Measurements from ENCODE around the gene PCBP2.
"Not testable (repeated sequence)": the region's sequence is repeated elsewhere in the genome, so short reads cannot be mapped to it uniquely, and the experiment has no call there.

Gene PCBP2

DNA sequence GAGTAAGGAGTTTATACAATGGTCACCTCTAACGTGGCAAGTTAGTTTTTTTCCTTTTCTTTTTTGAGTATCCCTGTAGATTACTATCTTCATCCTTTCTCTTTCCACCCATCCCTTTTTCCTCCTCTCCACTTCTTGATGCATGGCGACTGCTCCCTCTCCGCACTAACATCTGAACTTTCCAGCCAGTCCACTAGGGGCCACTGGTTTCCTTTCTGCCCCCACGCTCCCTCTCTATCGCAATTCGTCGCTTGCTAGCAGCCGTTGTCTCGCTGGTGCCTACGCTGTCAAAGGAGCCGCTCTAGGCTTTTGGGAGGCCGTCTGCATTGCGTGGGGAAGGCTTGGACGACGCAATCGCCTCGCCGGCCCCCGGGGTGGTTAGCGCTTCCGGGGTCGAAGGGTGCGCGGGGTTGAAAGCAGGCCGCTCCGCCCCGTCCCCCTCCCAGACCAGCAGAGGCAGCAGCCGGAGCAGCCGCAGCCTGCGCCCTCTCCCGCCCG is at the start of gene PCBP2:
TSS of gene PCBP2 (plus strand) at position 442 of the 498 bp plus-strand sequence. CDS start 2,699 bp downstream, outside the sequence.
- DNase-seq (ENCODE audit: low spot score), result peak; percentile 98

DNA sequence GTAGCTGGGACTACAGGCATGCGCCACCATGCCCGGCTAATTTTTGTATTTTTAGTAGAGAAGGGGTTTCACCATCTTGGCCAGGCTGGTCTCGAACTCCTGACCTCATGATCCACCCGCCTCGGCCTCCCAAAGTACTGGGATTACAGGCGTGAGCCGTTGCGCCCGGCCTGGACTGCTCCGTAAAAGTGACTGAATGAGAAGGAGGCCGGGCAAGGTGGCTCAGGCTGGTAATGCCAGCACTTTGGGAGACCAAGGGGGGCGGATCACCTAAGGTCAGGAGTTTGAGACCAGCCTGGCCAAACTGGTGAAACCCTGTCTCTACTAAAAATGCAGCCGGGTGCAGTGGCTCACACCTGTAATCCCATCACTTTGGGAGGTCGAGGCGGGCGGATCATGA is 49.6 kb upstream of the PCBP2 start:
- not testable (repeated sequence) for DNase-seq (ENCODE audit: low spot score)

DNA sequence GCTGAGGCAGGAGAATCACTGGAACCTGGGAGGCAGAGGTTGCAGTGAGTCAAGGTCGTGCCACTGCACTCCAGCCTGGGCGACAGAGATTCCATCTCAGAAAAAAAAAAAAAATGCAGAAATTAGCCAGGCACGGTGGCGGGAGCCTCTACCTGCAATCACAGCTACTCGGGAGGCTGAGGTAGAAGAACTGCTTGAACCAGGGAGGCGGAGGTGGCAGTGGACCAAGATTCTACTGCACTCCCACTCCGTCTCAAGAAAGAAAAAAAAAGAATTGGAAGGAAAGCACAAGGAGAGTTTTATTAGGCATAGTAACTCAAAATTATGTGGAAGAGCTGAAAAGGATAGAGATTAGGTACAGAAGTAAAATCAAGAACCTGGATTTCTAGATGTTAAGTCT is 49.0 kb upstream of the PCBP2 start:
- no peak for DNase-seq (ENCODE audit: low spot score)

DNA sequence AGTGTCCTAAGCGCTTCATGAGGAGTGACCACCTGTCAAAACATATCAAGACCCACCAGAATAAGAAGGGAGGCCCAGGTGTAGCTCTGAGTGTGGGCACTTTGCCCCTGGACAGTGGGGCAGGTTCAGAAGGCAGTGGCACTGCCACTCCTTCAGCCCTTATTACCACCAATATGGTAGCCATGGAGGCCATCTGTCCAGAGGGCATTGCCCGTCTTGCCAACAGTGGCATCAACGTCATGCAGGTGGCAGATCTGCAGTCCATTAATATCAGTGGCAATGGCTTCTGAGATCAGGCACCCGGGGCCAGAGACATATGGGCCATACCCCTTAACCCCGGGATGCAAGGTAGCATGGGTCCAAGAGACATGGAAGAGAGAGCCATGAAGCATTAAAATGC is 41.0 kb upstream of the PCBP2 start:
- DNase-seq (ENCODE audit: low spot score), result no peak

DNA sequence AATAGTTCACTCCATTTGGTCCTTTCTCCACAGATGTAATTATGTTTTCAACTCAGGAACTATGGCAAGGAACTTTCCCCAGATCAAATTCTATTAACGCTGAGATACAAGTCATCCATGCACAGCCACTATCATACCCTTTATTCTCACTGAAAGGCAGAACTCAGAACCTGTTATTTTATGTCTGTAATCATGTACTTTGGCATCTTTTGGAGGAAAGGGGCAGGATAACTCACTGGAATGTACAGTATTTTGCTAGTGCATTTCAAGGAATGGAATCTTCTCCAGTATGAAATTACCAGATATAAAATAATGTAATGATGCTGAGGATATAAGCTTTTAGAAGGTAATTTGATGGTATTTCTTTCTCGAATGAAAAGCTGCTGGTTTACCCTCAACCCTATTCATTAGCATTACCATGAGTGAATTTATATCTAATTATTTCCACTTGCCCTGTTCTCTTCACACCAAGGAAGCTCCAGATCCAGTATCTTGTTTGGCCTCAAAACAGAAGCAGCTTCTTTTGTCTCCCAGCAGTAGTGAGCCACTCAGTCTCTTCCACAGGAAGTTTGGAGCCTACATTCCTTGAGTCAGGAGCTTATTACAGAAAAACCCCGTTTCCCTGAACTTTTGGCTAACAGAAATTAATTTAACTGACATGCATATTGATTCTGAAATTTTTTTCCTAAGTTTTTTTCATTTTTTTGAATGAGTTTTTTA is 38.3 kb upstream of the PCBP2 start:
- no peak for DNase-seq (ENCODE audit: low spot score)

DNA sequence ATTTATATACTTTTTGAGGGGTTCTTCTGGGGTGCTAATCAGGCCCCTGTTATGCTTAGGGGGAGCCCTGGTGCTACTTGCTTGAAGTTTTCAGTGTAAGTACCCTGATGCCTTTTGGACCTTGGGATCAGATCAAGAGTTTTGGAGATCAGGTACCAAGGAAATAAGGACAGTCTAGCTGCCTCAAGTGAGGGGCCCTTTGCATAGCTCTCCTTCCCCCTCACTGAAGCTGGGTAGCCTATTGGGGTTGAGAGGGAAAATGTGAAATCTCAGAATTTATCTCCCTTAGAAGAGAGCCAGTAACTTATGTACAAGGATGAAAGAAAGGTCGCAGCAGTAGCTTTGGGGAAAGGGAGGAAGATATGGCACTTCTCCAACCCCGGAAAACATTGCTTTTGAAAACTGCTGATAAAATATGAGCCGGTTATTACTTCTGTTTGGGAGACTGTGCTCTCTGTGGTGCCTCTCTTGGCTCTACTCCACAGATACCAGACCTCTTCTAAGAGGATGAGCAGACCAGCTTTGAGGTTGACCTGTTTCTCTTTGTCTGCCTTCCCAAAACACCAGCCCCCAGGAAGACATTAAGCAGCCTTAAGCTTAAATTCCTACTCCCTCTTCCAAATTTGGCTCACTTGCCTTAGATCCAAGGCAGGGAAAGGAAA is 37.0 kb upstream of the PCBP2 start:
- no peak for DNase-seq (ENCODE audit: low spot score)

DNA sequence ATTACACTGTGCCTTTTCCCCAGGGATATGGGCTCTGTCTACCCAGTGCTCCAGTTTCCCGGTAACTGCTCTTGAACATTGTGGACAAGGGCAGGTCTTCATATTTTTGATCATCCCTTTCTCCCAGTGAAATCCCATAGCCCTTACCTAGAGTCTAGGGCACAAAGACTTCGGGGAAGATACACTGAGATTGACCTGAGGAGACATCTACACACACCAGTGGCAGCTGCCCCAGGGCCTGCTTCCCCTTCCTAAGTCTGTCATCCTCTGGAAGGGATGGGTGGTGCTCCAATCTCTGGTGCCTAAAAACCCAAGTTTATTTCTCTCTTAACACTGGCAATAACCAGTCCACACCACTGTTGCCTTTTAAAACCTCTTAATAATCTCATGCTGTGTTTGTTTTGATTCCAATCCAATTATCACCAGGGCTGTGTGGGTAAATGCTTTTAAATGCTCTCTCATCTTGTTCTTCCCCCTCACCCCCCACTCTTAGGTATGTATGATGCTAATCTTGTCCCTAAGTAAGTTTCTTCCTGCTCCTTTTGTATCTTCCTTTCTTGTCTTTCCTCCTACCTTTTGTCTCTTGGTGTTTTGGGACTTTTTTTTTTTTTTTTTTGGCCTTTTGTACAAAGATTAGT is 36.0 kb upstream of the PCBP2 start:
- DNase-seq (ENCODE audit: low spot score), result not testable (repeated sequence)

DNA sequence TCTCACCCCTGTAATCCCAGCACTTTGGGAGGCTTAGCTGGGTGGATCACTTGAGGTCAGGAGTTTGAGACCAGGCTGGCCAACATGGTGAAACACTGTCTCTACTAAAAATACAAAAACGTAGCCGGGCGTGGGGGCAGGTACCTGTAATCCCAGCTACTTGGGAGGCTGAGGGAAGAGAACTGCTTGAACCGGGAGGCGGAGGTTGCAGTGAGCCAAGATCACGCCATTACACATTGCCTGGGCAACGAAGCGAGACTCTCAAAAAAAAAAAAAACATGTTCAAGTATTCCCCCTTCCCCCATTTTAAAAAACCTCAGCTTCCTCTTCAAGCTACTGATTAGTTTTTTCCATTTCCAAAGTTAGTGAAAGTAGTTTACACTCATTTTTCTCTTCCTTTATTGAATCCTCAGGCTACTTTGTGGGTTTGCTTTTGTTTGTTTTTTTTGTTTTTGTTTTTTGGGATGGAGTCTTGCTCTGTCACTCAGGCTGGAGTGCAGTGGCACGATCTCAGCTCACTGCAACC is 34.5 kb upstream of the PCBP2 start:
- DNase-seq (ENCODE audit: low spot score), result not testable (repeated sequence)

DNA sequence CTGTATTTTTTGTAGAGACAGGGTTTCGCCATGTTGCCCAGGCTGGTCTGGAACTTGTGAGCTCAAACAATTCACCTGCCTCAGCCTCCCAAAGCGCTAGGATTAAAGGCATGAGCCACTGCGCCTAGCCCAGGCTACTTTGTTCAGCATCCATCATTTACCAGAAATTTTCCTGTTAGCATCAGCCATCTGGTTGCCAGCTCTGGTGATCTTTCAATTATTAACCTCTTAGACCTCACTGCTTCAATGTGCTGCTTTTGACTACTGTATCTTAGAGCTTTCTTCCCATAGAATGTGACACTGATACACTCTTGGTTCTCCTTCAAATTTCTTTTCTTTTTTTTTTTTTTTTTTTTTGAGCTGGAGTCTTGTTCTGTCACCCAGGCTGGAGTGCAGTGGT is 33.7 kb upstream of the PCBP2 start:
- DNase-seq (ENCODE audit: low spot score), result no peak

DNA sequence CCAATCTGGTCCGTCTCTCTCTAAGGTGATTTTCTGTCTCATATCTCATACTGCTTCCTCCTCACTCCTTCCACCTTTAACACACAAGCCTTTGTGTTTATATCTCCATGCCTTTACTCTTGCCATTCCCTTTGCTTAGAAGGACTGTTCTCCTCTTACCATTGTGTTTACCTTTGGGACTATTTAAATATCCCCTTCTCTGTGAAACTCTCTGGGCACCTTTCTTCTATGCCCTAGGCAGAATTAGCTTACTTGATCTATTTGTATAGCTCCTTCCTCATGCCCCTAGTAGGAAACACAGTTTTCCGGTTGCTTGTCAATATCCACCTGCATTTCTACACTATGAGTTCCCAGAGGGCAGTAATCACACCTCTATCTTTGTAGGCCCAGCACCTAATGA is 32.1 kb upstream of the PCBP2 start:
- DNase-seq (ENCODE audit: low spot score), result no peak

DNA sequence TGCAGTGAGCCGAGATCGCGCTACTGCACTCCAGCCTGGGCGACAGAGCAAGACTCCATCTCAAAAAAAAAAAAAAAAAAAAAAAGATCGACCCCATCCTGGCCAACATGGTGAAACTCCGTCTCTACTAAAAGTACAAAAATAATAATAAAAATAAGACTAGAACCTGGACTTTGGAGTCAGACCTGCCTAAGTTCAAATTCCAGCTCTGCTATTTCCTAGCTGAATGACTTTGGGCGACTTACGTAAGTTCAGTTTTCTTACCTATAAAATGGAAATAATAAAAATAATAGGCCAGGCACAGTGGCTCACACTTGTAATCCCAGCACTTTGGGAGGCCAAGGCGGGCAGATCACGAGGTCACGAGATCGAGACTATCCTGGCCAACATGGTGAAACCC is 29.7 kb upstream of the PCBP2 start:
- DNase-seq (ENCODE audit: low spot score), result not testable (repeated sequence)

DNA sequence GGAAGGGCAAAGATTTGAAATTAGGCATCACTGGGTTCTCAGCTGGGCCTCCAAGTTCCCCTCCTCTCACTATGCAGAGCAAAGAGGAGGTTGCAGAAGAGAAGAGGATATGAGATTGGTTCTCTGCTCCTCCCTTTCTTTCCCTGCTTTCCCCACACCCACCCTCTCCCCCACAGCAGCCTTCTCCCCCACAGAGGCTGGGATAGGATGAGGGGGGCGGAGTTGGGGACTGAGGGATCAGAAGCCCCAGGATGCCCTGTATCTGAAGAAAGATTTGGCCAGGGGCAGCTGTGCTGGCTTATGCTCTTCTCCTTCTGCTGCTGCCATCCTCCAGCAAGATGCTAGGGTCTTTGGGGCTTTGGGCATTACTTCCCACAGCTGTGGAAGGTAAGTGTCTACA is 28.3 kb upstream of the PCBP2 start, which contains the start of gene AMHR2:
TSS of gene AMHR2 (plus strand) at position 259 of the 400 bp plus-strand sequence. CDS start at position 339, 80 bp downstream.
- DNase-seq (ENCODE audit: low spot score), result no peak

DNA sequence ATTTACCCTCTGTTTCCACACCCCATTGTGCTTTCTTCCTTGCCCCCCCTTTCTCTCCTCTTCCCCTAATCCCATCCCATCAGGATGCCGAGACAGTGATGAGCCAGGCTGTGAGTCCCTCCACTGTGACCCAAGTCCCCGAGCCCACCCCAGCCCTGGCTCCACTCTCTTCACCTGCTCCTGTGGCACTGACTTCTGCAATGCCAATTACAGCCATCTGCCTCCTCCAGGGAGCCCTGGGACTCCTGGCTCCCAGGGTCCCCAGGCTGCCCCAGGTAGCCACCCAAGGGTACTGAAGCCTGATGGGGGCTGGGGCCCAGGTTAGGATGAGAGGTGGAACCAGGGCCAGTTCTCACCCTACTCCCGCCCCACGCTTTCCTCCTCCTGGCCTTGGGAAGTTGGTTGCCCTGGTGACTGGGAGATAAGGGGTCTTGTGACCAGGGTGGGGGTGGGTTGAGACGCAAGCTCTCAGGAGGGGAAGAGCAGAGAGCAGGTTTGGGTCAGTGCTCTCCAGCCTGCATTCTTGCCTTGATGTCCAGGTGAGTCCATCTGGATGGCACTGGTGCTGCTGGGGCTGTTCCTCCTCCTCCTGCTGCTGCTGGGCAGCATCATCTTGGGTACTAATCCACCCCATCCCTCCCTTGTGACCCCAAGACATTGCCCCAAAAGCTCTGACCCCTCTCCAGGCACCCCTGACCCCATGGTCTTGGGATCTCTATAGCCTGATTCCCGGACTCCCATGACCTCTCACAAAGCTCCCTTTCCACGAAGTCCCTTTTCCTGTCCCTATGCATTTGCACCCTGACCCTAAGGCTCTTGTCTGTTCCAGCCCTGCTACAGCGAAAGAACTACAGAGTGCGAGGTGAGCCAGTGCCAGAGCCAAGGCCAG is 27.0 kb upstream of the PCBP2 start:
- no peak for DNase-seq (ENCODE audit: low spot score)

DNA sequence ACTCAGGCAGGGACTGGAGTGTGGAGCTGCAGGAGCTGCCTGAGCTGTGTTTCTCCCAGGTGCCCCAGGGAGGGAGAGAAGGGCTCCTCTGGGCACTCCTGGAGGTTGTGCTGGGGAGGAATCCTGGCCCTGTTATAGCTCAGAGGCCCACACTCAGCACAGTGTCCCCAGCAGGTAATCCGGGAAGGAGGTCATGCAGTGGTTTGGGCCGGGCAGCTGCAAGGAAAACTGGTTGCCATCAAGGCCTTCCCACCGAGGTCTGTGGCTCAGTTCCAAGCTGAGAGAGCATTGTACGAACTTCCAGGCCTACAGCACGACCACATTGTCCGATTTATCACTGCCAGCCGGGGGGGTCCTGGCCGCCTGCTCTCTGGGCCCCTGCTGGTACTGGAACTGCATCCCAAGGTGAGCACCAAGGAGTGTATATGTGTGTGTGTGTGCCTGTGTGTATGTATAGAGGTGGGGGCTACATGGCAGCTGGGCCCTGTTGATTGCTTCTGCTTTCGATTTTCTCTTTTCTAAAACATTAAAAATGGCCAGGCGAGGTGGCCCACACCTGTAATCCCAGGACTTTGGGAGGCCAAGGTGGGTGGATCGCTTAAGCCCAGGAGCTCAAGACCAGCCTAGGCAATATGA is 26.3 kb upstream of the PCBP2 start:
- DNase-seq (ENCODE audit: low spot score), result no peak

DNA sequence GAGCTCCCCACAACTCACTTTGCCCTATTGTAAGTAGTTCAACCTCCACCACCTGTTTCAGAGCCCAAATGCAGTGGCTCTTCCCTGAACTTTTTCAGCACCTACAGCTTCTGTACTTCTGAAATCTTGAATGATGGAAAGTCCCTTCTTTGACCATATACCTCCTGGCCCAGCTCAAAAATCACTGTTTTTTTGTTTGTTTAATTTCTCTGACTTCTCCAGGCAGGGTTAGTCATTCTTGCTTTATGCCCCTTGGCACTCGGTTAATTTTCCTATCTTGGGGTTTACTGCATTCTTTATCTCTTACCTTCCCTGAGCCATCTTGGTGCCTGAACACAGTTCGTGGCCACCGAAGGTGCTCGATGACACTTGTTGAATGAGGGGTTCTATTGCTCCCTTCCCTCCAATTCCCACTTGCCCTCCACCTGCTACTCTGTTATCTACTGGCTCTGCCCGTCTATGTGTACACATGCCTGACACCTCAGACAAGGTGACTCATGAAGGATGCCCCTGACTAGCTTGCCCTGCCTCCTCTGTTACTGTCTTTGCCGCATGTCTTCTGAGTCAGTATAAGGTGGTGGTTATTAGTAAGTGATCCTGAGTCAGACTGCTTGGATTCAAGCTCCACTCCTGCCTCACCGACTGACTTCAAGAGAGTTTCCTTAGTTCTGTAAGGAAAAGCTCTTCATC is 23.9 kb upstream of the PCBP2 start:
- no peak for DNase-seq (ENCODE audit: low spot score)

DNA sequence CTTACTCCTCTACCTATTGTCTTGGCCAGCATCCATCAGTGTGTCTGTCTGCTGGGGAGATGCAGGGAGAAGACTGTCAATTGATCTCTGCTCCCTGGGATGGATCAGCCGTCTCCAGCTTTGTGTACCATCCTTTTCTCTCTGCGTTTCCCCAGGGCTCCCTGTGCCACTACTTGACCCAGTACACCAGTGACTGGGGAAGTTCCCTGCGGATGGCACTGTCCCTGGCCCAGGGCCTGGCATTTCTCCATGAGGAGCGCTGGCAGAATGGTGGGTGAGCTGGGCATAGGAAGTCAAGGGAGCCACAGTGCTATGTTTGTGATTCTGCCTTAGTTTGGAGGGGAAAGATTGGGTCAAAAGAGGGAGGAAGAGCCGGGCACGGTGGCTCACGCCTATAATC is 23.2 kb upstream of the PCBP2 start:
- no peak for DNase-seq (ENCODE audit: low spot score)

DNA sequence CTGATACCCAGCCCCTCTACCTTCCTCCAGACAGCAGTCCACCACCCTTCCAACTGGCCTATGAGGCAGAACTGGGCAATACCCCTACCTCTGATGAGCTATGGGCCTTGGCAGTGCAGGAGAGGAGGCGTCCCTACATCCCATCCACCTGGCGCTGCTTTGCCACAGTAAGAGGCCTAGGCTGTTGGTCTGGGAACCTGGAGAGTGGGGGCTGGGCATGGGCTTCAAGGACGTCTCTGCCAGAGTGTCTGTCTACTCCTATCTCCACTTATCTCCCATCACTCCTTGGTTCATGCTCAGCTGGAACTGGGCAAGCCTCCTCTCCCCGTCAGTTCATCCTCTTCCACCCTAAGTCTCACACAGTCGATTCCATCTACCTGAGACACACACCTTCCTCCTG is 21.8 kb upstream of the PCBP2 start:
- DNase-seq (ENCODE audit: low spot score), result no peak

DNA sequence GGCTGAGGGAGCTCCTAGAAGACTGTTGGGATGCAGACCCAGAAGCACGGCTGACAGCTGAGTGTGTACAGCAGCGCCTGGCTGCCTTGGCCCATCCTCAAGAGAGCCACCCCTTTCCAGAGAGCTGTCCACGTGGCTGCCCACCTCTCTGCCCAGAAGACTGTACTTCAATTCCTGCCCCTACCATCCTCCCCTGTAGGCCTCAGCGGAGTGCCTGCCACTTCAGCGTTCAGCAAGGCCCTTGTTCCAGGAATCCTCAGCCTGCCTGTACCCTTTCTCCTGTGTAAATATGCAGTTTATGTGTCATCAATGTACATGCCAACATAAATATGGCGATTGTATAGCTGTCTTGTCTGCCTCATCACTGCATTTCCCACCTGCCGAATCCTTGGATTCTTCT is 20.7 kb upstream of the PCBP2 start:
- DNase-seq (ENCODE audit: low spot score), result no peak

DNA sequence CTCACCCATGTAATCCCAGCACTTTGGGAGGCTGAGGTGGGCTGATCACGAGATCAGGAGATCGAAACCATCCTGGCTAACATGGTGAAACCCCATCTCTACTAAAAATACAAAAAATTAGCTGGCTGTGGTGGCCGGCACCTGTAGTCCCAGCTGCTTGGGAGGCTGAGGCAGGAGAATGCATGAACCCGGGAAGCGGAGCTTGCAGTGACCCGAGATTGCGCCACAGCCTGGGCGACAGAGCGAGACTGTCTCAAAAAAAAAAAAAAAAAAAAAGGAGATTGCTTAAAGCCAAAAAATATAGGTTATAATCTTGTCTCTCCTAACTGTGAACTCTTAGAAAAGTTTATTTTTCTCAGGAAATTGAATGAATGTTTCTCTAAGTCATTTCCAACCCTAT is 16.6 kb upstream of the PCBP2 start:
- DNase-seq (ENCODE audit: low spot score), result not testable (repeated sequence)

DNA sequence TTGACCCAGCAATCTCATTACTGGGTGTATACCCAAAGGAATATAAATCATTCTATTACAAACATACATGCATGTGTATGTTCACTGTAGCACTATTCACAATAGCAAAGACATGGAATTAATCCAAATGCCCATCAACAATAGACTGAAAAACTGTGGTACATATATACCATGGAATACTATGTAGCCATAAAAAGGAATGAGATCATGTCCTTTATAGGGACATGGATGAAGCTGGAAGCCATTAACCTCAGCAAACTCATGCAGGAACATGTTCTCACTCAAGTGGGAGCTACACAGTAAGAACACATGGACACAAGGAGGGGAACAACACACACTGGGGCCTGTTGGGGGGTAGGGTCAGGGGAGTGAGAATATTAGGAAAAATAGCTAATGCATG is 12.3 kb upstream of the PCBP2 start:
- DNase-seq (ENCODE audit: low spot score), result not testable (repeated sequence)
